DND-41 (cell line): ENCODE results near the gene ABCB11.
"Not testable (repeated sequence)": the region's sequence is repeated elsewhere in the genome, so short reads cannot be mapped to it uniquely, and the experiment has no call there.

ENCODE experiments used
- ATAC-seq: fragments of 200-7000 bp; cut with Tn5 transposase; 3 replicates; pipeline ENCODE4 v1.9.1; 2021; ENCODE audit warnings: low read depth; ENCODE audit not compliant: insufficient read depth
- DNase-seq: peaks from one replicate; pipeline ENCODE4 v3.0.0-alpha.2; 2020
- H2AFZ ChIP-seq: 2 replicates; pipeline ENCODE4 v1.6.0; 2012; ENCODE audit warnings: low read depth, low read length
- H3K27ac ChIP-seq: 2 replicates; pipeline ENCODE4 v1.5.1; 2012; ENCODE audit warnings: low read length, inconsistent platforms
- H3K27me3 ChIP-seq: fragments of 200-600 bp; sonication (generic); 2 replicates; pipeline ENCODE4 v1.6.0; 2012; ENCODE audit warnings: low read length, mild to moderate bottlenecking, inconsistent platforms; ENCODE audit not compliant: insufficient read depth, poor library complexity
- H3K36me3 ChIP-seq: 2 replicates; pipeline ENCODE4 v1.5.1; 2012; ENCODE audit warnings: low read length, inconsistent platforms; ENCODE audit not compliant: insufficient read depth
- H3K4me1 ChIP-seq: 2 replicates; pipeline ENCODE4 v1.5.1; 2012; ENCODE audit warnings: mild to moderate bottlenecking, low read length; ENCODE audit not compliant: insufficient read depth
- H3K4me2 ChIP-seq: 2 replicates; pipeline ENCODE4 v1.6.0; 2012; ENCODE audit warnings: mild to moderate bottlenecking, moderate library complexity, low read length, inconsistent platforms; ENCODE audit not compliant: insufficient read depth
- H3K4me3 ChIP-seq, 2 experiments: fragments of 200-600 bp in 1 of 2; shearing (Covaris generic) in 1 of 2; 2 replicates each; pipeline ENCODE4 v1.5.1; 2012 to 2016; ENCODE audit warnings: inconsistent platforms in 2 of 2, low read length in 2 of 2, mild to moderate bottlenecking in 2 of 2, low read depth in 1 of 2, moderate library complexity in 1 of 2
- H3K79me2 ChIP-seq: 2 replicates; pipeline ENCODE4 v1.6.0; 2012; ENCODE audit warnings: low read length, inconsistent platforms; ENCODE audit not compliant: insufficient read depth
- H3K9ac ChIP-seq: 2 replicates; pipeline ENCODE4 v1.6.0; 2012; ENCODE audit warnings: low read depth, mild to moderate bottlenecking, inconsistent platforms, low read length, moderate library complexity
- H3K9me3 ChIP-seq: 2 replicates; pipeline ENCODE4 v1.5.1; 2012; ENCODE audit warnings: low read length, moderate library complexity, mild to moderate bottlenecking, inconsistent platforms; ENCODE audit not compliant: insufficient read depth, severe bottlenecking
- H4K20me1 ChIP-seq: 2 replicates; pipeline ENCODE4 v1.6.0; 2012; ENCODE audit warnings: low read length; ENCODE audit not compliant: insufficient read depth
- CTCF ChIP-seq: IDR thresholded peaks from 2 replicates; pipeline ENCODE4 v1.5.1; 2012; ENCODE audit warnings: borderline replicate concordance, low read length, moderate library complexity, mild to moderate bottlenecking; ENCODE audit not compliant: poor library complexity, severe bottlenecking; ENCODE audit errors: extremely low read depth
- EZH2 ChIP-seq: IDR thresholded peaks from 3 replicates; pipeline ENCODE4 v1.6.1; 2012; ENCODE audit warnings: borderline replicate concordance, low read depth, mild to moderate bottlenecking, moderate library complexity, low read length, inconsistent platforms; ENCODE audit not compliant: severe bottlenecking

The ABCB11 gene

GRCh38 chr2:169065864-169066517, 34.9 kb upstream of the ABCB11 start:
- no peak overlapping the region for H3K4me3 ChIP-seq
- DNase-seq (no peak), ATAC-seq (no peak)

GRCh38 chr2:169065422-169065821, 34.3 kb upstream of the ABCB11 start:
- Histone ChIP-seq H3K27me3 (peaks cover 10% of the 10 kb centered on the region), H3K4me3 (no peak overlapping the region), H3K4me1 (no peaks in the 10 kb centered on the region), H3K27ac (no peak overlapping the region), H3K4me2 (no peak overlapping the region), H4K20me1 (no peaks in the 10 kb centered on the region), H3K79me2 (no peaks in the 10 kb centered on the region), H2AFZ (no peak overlapping the region), H3K9me3 (no peaks in the 10 kb centered on the region), H3K9ac (no peak overlapping the region), H3K36me3 (no peaks in the 10 kb centered on the region)
- DNase-seq (no peak), ATAC-seq (no peak)
- no peak for TF ChIP-seq CTCF
- no peak for TF ChIP-seq EZH2

More at GRCh38 chr2:169065864-169066517, 34.9 kb upstream of the ABCB11 start:
- peaks cover 10% of the 10 kb centered on the region for H3K27me3 ChIP-seq
- no peaks in the 10 kb centered on the region for H4K20me1 ChIP-seq
- H2AFZ ChIP-seq, result no peak overlapping the region
- no peaks in the 10 kb centered on the region for H3K36me3 ChIP-seq
- H3K79me2 ChIP-seq, result no peaks in the 10 kb centered on the region
- H3K4me2 ChIP-seq, result no peak overlapping the region
- H3K4me1 ChIP-seq, result no peaks in the 10 kb centered on the region
- H3K27ac ChIP-seq, result no peak overlapping the region
- TF ChIP-seq EZH2 (no peak), CTCF (no peak)
- H3K9me3 ChIP-seq, result no peaks in the 10 kb centered on the region
- no peak overlapping the region for H3K9ac ChIP-seq

- H3K4me3 ChIP-seq, H3K27ac ChIP-seq, H3K9me3 ChIP-seq, ATAC-seq, H3K27me3 ChIP-seq, DNase-seq, H3K9ac ChIP-seq, H3K4me1 ChIP-seq, H3K4me2 ChIP-seq, H4K20me1 ChIP-seq, H3K79me2 ChIP-seq, H3K36me3 ChIP-seq, H2AFZ ChIP-seq: not testable (repeated sequence)
These were observed 33.1 kb upstream of the ABCB11 start for GRCh38 chr2:169064199-169064598.

- ATAC-seq, H3K4me2 ChIP-seq, H3K36me3 ChIP-seq, H3K4me3 ChIP-seq, H3K27me3 ChIP-seq, H3K79me2 ChIP-seq, H2AFZ ChIP-seq, H3K9ac ChIP-seq, H3K9me3 ChIP-seq, H3K27ac ChIP-seq, H3K4me1 ChIP-seq, DNase-seq, H4K20me1 ChIP-seq: not testable (repeated sequence)
These were observed 23.5 kb upstream of the ABCB11 start for GRCh38 chr2:169054575-169054974.
